ENCODE measurements around the gene SORCS3. TPM values are rescaled to one million over a fixed set of nuclear protein-coding genes. Genes with fewer than 3 reads are reported as not detected.

The SORCS3 gene
- polyA plus RNA-seq, 3 donors, result not detected

DNA sequence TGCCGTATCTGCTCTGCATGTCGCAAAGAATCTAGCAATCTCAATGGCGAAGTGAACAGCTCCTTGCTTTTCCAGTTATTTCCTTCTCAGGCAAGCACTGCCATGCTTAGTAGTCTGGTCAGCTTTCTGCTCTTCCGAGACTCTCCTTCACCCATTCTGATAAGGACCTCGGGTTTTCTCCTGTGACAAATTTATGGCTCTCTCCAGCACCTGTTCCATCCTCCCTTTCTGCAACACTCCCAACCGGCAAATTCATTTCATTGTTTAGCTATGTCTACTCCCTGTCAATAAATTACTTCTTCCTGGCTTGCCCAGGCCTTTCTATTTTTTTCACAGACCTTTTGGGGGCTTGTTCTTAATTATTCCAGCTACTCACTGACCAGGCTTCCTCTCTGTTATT lies 252.6 kb downstream of the SORCS3 start:
- Histone ChIP-seq H3K27ac (ENCODE audit: low read depth in 1 of 2, low read length in 2 of 2) (no peak overlapping the region), H3K9ac (ENCODE audit: insufficient read depth, low read length, poor library complexity, severe bottlenecking) (no peak overlapping the region), H3K4me3 (replicated peaks in 1 of 3; ENCODE audit: low read depth in 2 of 3, low read length in 3 of 3) (no peak overlapping the region), H3K27me3 (ENCODE audit: control insufficient read depth in 2 of 2, insufficient read depth in 2 of 2, low read length in 2 of 2) (no peaks in the 10 kb centered on the region), H4K20me1 (ENCODE audit: insufficient read depth, low read length) (no peaks in the 10 kb centered on the region), H3K9me3 (replicated peaks in 1 of 2; ENCODE audit: control insufficient read depth in 1 of 2, insufficient read depth in 1 of 2, low read length in 2 of 2) (peaks cover 0 to under 1% of the 10 kb centered on the region in 2 donors), H3K36me3 (replicated peaks in 1 of 2; ENCODE audit: control insufficient read depth in 1 of 2, insufficient read depth in 2 of 2, low read length in 2 of 2) (no peaks in the 10 kb centered on the region), H2AFZ (ENCODE audit: insufficient read depth, low read depth, low read length, poor library complexity, severe bottlenecking) (no peak overlapping the region), H3K79me2 (ENCODE audit: insufficient read depth, low read length) (no peaks in the 10 kb centered on the region), H3K4me2 (replicated peaks; ENCODE audit: extremely low read depth, low read length, poor library complexity, severe bottlenecking) (no peak overlapping the region), H3K4me1 (ENCODE audit: control insufficient read depth in 1 of 2, insufficient read depth in 2 of 2, low read length in 2 of 2) (no peaks in the 10 kb centered on the region)
- no peaks in the 10 kb centered on the region for H3K4me1 Mint-ChIP-seq
- 36% methylated on average over 6 of the region's 6 CpGs for WGBS (ENCODE audit: insufficient coverage)
- intact Hi-C loops (cut with micrococcal nuclease), result no loop called here
- peaks cover 6 to 14% (median 8%) of the 10 kb centered on the region in 7 donors for H3K9me3 Mint-ChIP-seq
- TF ChIP-seq, protein P1, sequence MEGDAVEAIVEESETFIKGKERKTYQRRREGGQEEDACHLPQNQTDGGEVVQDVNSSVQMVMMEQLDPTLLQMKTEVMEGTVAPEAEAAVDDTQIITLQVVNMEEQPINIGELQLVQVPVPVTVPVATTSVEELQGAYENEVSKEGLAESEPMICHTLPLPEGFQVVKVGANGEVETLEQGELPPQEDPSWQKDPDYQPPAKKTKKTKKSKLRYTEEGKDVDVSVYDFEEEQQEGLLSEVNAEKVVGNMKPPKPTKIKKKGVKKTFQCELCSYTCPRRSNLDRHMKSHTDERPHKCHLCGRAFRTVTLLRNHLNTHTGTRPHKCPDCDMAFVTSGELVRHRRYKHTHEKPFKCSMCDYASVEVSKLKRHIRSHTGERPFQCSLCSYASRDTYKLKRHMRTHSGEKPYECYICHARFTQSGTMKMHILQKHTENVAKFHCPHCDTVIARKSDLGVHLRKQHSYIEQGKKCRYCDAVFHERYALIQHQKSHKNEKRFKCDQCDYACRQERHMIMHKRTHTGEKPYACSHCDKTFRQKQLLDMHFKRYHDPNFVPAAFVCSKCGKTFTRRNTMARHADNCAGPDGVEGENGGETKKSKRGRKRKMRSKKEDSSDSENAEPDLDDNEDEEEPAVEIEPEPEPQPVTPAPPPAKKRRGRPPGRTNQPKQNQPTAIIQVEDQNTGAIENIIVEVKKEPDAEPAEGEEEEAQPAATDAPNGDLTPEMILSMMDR (IDR thresholded peaks at IDR 0.05), result no peak
- H3K36me3 Mint-ChIP-seq, result no peaks in the 10 kb centered on the region
- H3K27ac Mint-ChIP-seq, result no peak overlapping the region
- DNase-seq, result no peak
- H3K4me3 Mint-ChIP-seq, result no peak overlapping the region
- H3K27me3 Mint-ChIP-seq (ENCODE audit: low read depth in 3 of 3), result peaks cover 0 to 3% (median 0%) of the 10 kb centered on the region in 3 donors

DNA sequence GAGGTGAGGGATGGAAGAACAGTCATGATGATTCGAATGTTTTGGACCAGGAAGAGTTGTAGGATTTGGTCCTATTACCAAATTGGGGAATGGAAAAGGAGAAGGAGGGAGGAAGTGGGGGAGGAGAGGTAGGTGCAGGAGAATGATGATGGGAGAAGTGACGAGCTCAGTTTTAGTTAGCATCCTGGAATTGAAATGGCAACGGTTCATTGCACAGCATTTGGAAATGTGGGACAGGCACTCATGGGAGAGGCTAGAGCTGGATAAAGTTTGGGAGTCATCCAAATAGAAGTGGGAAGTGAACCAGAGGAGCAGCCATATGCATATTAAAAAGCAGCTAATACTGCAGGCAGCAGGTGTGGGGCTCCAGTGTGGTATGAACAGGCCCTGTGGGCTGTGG lies 253.6 kb downstream of the SORCS3 start:
- H3K27me3 ChIP-seq (ENCODE audit: control insufficient read depth in 2 of 2, insufficient read depth in 2 of 2, low read length in 2 of 2), result no peaks in the 10 kb centered on the region
- intact Hi-C loops (cut with micrococcal nuclease), result no loop called here
- Mint-ChIP-seq H3K27me3 (ENCODE audit: low read depth in 3 of 3) (peaks cover 0 to 3% (median 0%) of the 10 kb centered on the region in 3 donors), H3K9me3 (peaks cover 4 to 7% (median 5%) of the 10 kb centered on the region in 7 donors), H3K4me3 (no peak overlapping the region), H3K4me1 (no peaks in the 10 kb centered on the region), H3K27ac (no peak overlapping the region), H3K36me3 (no peaks in the 10 kb centered on the region)
- no peaks in the 10 kb centered on the region for H3K36me3 ChIP-seq (replicated peaks in 1 of 2; ENCODE audit: control insufficient read depth in 1 of 2, insufficient read depth in 2 of 2, low read length in 2 of 2)
- H3K4me1 ChIP-seq (ENCODE audit: control insufficient read depth in 1 of 2, insufficient read depth in 2 of 2, low read length in 2 of 2), result no peaks in the 10 kb centered on the region
- no peak overlapping the region for H3K9ac ChIP-seq (ENCODE audit: insufficient read depth, low read length, poor library complexity, severe bottlenecking)
- H3K79me2 ChIP-seq (ENCODE audit: insufficient read depth, low read length), result no peaks in the 10 kb centered on the region
- no peaks in the 10 kb centered on the region for H3K9me3 ChIP-seq (replicated peaks in 1 of 2; ENCODE audit: control insufficient read depth in 1 of 2, insufficient read depth in 1 of 2, low read length in 2 of 2)
- no peak overlapping the region for H3K4me2 ChIP-seq (replicated peaks; ENCODE audit: extremely low read depth, low read length, poor library complexity, severe bottlenecking)
- WGBS (ENCODE audit: insufficient coverage), result 67% methylated on average over 3 of the region's 3 CpGs
- TF ChIP-seq, protein P1 (IDR thresholded peaks at IDR 0.05), result no peak
- H3K4me3 ChIP-seq (replicated peaks in 1 of 3; ENCODE audit: low read depth in 2 of 3, low read length in 3 of 3), result no peak overlapping the region
- no peak for DNase-seq
- H3K27ac ChIP-seq (ENCODE audit: low read depth in 1 of 2, low read length in 2 of 2), result no peak overlapping the region
- no peaks in the 10 kb centered on the region for H4K20me1 ChIP-seq (ENCODE audit: insufficient read depth, low read length)
- no peak overlapping the region for H2AFZ ChIP-seq (ENCODE audit: insufficient read depth, low read depth, low read length, poor library complexity, severe bottlenecking)
